CD4-positive, alpha-beta T cell treated with Interleukin-17A for 4 hours (primary cell): ENCODE results near the gene CAMTA1.

ENCODE experiments used
- DNase-seq: peaks from one replicate; pipeline ENCODE4 v3.0.0-alpha.2; 2020; ENCODE audit warnings: mixed read lengths

The CAMTA1 gene

GRCh38 chr1:6777813-6778212, 7.4 kb upstream of the CAMTA1 start:
- DNase-seq = no peak

DNA sequence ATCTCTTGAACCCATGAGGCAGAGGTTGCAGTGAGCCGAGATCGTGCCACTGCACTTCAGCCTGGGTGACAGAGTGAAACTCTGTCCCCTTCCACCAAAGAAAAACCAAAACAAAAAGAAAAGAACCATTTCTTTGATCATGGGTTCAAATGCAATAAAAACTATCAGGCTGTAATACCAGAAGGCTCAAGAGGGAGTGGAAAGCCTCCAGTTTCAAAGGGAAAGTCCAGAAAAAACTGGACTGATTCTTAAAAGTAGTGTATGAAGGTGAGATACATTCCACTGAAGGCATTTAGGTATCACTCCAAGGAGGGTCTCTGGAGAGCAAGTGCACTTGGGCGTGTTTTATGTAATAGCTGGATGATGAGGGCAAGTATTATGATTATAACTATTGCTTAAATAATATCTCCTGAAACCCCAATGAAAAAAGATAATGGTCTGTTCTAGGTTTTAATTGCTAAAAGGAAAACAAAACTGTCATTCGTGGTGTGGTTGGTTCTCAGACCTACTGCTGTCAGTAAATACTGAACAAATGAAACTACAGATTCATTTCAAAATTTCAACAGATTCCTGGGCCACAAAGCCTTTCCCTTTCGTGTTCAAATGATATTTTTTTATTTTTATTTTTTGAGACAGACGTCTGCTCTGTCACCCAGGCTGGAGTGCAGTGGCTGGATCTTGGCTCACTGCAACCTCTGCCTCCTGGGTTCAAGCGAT, 6.0 kb upstream of the CAMTA1 start:
- DNase-seq = no peak

GRCh38 chr1:6782151-6782550, 3.1 kb upstream of the CAMTA1 start:
- DNase-seq = no peak

- DNase-seq = no peak
These were observed 2.0 kb upstream of the CAMTA1 start for GRCh38 chr1:6783221-6783620.

GRCh38 chr1:6783936-6784559, 1.2 kb upstream of the CAMTA1 start:
- no peak for DNase-seq

DNA sequence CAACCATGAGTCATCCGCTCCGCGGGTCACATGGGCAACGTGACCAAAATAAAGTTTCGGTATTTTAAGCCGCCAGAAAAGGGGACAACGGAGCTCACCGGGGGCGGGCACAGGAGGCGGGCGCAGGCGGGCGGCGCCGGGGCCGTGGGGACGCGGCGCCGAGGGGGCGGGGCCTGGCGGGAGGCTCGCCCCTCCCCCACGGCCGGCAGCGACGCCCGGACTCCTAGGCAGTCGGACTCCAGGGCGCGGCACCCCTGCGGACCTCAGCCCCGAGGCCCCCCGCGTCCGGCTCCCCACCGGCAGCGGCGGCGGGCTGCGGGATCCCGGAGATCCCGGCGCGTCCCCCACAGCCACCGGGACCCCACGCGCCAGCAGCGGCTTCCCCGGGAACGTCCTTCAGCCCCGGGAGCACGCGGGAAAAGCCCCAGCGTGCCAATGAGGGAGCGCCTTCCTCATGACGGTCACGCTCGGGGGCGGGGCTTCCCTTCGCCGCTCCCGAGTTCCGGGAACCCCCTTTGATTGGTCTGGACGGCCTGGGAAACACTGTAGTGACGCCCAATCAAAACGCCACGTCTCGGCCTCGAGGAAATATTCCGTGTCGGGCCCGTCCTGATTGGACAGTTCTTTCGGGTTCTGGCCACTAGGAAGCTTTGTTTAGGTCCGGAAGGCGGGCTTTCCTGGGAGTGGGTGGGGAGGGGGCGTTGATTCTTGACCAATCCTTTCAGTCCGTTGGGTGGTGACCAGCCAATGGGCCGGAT, 515 bp upstream of the CAMTA1 start:
- peak; percentile 99 for DNase-seq

DNA sequence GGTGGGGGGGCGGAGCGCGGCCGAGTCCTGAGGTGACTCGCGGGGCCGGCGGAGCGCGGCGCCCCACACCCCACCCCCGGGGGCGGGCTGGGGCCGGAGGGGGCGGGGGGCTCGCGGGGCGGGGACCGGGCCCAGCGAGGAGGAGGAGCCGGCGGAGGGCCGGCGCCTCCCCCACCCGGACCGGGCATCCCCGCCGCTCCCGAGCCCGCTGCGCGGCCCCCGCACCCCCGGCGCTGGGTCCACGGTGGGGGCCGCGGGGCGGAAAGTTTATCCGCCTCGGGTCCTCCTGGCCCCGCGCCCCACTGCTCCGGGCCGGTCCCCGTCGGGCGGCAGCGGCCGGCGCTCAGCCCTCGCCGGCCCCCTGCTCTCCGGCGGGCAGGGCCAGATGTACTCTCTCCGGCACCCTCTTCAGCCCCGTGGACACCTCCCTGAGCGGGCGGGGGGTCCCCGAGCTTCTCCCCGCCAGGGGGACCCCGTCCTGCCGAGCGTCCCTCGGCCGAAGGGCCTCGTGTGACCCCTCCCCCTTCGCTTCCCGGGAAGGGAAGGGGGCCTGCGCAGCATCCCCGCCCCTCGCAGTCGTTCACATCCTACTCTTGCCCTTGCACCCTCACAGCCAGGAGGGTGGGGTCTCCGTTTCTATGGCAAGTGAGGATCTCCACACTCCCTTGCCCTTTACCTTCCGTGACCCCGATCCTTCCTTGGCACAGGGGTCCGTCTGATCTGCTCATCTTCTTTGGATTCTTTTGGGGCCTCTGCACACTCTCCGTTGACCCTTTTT, 663 bp downstream of the CAMTA1 start:
- peak; percentile 58 for DNase-seq

- DNase-seq = no peak
These were observed 3.7 kb downstream of the CAMTA1 start for GRCh38 chr1:6788946-6789345.

DNA sequence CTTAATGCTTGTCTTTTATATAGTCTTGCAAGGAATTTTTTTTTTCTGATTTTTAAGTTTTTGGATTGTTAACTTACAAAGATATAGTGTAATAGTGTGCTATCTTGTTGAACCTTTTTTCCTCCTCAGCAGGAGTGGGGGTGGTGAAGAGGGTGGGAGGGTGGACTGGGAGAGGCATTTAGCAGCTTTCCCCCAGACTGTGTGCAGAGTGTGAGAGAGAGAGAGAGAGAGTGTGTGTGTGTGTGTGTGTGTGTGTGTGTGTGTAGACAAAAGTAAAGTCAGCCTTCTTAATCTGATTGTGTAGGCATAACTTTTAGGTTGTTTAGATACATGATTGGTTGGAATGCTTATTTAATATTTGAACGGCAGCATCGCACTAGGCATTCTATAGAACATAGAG, 4.9 kb downstream of the CAMTA1 start:
- no peak for DNase-seq

- DNase-seq = no peak
These were observed 8.9 kb downstream of the CAMTA1 start for GRCh38 chr1:6794164-6794563.

- DNase-seq = no peak
These were observed 9.9 kb downstream of the CAMTA1 start for GRCh38 chr1:6795203-6795602.

- no peak for DNase-seq
These were observed 10.4 kb downstream of the CAMTA1 start for GRCh38 chr1:6795661-6796060.

DNA sequence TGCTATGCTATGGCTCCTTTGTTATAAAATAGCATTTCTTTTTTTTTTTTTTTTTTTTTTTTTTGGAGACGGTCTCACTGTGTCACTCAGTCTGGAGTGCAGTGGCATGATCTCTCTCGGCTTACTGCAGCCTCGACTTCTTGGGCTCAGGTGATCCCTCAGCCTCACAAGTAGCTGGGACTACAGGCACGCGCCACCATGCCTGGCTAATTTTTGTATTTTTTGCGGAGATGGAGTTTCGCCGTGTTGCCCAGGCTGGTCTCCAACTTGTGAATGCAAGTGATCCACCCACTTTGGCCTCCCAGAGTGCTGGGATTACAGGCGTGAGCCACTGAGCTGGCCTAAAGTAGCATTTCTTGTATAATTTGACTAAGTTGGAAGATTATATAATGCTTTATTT, 10.8 kb downstream of the CAMTA1 start:
- no peak for DNase-seq

DNA sequence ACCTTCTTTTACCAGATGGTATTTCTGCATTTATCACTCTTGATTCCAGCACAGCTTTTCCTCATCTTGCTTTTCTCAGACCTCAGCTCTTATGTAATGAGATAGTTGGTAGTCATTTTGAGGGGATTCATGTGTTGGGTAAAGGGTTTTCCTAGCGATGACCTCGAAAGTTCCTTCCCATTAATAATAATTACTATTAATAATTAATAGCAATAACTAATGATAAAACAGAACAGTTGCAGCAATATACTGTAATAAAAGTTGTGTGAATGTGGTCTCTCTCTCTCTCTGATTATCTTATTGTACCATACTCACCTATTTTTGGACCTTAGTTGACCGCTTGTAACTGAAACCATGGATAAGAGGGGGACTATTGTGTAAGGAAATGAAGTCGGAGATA, 14.2 kb downstream of the CAMTA1 start:
- no peak for DNase-seq

- DNase-seq = no peak
These were observed 15.5 kb downstream of the CAMTA1 start for GRCh38 chr1:6800745-6801144.

DNA sequence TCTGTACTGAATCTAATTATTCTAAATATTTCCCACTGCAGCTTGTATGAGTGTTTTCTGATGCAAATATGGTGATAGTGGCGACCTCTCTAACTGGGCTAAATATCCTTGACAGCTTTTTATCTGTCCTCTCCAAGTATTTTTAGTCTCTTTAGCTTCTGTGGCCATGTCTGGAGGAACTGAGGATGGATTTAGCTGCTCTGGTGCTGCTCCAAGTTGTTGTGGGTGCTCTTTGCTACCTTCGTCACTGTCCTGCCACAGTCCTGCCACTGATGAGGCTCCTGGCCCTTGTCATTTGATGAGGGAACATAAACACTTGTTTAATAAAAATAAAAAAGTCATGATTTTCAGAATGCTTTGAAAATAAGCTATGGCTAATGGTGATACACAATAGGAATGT, 15.9 kb downstream of the CAMTA1 start:
- DNase-seq = no peak

GRCh38 chr1:6801966-6802365, 16.7 kb downstream of the CAMTA1 start:
- no peak for DNase-seq

DNA sequence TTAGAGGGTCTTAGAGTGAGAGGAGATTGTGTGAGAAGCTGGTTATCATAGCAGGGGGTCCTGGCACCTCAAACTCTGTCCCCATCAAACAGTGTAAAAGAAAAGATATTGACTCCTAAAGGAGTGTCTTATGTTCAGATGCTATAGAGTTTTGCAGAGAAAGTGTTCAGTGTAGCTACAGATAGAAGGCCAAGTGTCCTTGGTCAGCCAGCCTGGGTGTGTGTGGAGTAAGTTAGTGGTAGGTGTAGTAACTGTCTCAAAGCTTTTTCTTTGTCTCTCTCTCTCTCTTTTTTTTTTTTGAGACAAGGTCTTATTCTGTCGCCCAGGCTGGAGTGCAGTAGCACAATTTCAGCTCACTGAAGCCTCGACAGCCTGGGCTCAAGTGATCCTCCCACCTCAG, 17.2 kb downstream of the CAMTA1 start:
- DNase-seq = no peak

GRCh38 chr1:6802893-6803292, 17.6 kb downstream of the CAMTA1 start:
- no peak for DNase-seq

DNA sequence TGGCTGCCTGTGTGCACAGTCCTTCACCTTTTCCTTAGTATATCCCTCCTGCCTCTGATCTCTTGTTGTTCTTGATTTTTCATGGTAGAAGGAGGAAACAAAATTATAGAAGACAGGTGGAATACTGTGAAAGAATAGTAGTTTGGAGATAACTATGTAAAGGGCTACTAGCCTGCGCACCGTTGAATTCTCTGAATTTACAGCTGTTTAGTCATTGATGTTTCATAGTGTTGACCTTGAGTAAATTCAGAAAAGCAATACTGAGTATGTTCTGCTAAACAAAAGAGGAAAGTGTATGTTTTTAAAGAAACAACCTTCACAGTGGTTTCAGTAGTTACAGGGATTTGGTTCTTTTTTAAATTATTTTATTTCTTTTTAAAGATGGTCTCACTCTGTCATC, 18.1 kb downstream of the CAMTA1 start:
- DNase-seq = no peak

- DNase-seq = no peak
These were observed 19.8 kb downstream of the CAMTA1 start for GRCh38 chr1:6805004-6805416.

DNA sequence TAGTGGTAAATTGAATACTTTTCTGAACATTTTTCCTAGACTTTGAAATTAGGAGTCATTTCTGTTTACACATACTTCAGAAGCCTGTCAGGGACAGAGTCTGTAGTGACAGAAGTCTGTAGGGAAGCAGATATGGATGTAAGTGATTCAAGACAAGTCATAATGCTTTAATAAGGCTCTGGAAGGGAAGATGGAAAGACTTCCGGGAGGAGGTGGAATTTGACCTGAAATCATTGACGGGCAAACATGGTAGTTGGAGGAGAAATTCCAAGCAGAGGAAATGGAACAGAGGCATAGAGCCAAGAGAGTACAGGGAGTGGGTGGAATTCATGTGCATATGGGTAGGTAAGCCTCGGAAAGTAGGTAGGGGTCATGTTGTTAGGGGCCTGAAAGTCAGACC, 22.5 kb downstream of the CAMTA1 start:
- no peak for DNase-seq

- no peak for DNase-seq
These were observed 24.2 kb downstream of the CAMTA1 start for GRCh38 chr1:6809461-6809860.
